ENCODE results near the gene SRGAP1.

SRGAP1 gene

DNA sequence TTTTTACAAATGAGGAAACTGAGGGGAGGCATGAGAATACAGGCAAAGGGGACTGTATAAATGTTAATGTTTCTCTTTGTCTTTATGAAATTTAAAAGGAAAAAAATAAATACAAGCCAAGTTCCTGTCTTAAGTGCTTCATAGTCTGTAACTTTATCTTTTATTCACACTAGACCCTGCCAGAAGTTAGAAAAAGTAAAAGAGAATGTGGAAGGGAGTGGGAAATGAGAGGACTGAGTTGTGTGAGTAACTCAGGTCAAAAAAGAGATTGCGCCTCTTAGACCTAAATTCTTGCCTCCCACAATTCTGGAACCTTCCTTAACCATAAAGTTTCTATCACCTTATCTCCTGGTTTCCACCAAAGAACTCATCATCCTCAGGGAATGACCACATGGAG is 236.5 kb downstream of the SRGAP1 start:
- Histone ChIP-seq H3K79me2 (ENCODE audit: insufficient read depth, low read length) (no peaks in the 10 kb centered on the region), H3K9me3 (ENCODE audit: insufficient read depth, low read length, severe bottlenecking) (no peaks in the 10 kb centered on the region), H3K27me3 (ENCODE audit: insufficient read depth, low read length, poor library complexity) (no peaks in the 10 kb centered on the region), H3K4me1 (ENCODE audit: insufficient read depth, low read length) (no peaks in the 10 kb centered on the region), H3K9ac (ENCODE audit: low read depth, low read length) (no peak overlapping the region), H4K20me1 (ENCODE audit: insufficient read depth, low read length) (no peaks in the 10 kb centered on the region), H3K36me3 (ENCODE audit: insufficient read depth, low read length) (no peaks in the 10 kb centered on the region), H3K4me3 (ENCODE audit: low read depth in 1 of 2, low read length in 2 of 2) (no peak overlapping the region), H2AFZ (ENCODE audit: low read depth, low read length) (no peak overlapping the region), H3K27ac (ENCODE audit: low read length) (no peak overlapping the region), H3K4me2 (ENCODE audit: insufficient read depth, low read length) (no peak overlapping the region)
- ATAC-seq (ENCODE audit: insufficient read depth, low read depth) (no peak), DNase-seq (no peak)
- TF ChIP-seq EZH2 (IDR thresholded peaks at IDR 0.05; ENCODE audit: borderline replicate concordance, low read depth, low read length, severe bottlenecking) = no peak
- TF ChIP-seq, protein P1, sequence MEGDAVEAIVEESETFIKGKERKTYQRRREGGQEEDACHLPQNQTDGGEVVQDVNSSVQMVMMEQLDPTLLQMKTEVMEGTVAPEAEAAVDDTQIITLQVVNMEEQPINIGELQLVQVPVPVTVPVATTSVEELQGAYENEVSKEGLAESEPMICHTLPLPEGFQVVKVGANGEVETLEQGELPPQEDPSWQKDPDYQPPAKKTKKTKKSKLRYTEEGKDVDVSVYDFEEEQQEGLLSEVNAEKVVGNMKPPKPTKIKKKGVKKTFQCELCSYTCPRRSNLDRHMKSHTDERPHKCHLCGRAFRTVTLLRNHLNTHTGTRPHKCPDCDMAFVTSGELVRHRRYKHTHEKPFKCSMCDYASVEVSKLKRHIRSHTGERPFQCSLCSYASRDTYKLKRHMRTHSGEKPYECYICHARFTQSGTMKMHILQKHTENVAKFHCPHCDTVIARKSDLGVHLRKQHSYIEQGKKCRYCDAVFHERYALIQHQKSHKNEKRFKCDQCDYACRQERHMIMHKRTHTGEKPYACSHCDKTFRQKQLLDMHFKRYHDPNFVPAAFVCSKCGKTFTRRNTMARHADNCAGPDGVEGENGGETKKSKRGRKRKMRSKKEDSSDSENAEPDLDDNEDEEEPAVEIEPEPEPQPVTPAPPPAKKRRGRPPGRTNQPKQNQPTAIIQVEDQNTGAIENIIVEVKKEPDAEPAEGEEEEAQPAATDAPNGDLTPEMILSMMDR (IDR thresholded peaks at IDR 0.05; ENCODE audit: borderline replicate concordance, extremely low read depth, low read length, poor library complexity, severe bottlenecking) = no peak

- no peak for DNase-seq
- no peak overlapping the region for H2AFZ ChIP-seq (ENCODE audit: low read depth, low read length)
- no peaks in the 10 kb centered on the region for H3K9me3 ChIP-seq (ENCODE audit: insufficient read depth, low read length, severe bottlenecking)
- no peak overlapping the region for H3K9ac ChIP-seq (ENCODE audit: low read depth, low read length)
- H3K79me2 ChIP-seq (ENCODE audit: insufficient read depth, low read length) = no peaks in the 10 kb centered on the region
- H4K20me1 ChIP-seq (ENCODE audit: insufficient read depth, low read length) = no peaks in the 10 kb centered on the region
- H3K27ac ChIP-seq (ENCODE audit: low read length) = no peak overlapping the region
- H3K4me2 ChIP-seq (ENCODE audit: insufficient read depth, low read length) = no peak overlapping the region
- H3K4me3 ChIP-seq (ENCODE audit: low read depth in 1 of 2, low read length in 2 of 2) = no peak overlapping the region
- TF ChIP-seq EZH2 (IDR thresholded peaks at IDR 0.05; ENCODE audit: borderline replicate concordance, low read depth, low read length, severe bottlenecking) = no peak
- TF ChIP-seq, protein P1 (IDR thresholded peaks at IDR 0.05; ENCODE audit: borderline replicate concordance, extremely low read depth, low read length, poor library complexity, severe bottlenecking) = no peak
- no peaks in the 10 kb centered on the region for H3K27me3 ChIP-seq (ENCODE audit: insufficient read depth, low read length, poor library complexity)
- ATAC-seq (ENCODE audit: insufficient read depth, low read depth) = no peak
- no peaks in the 10 kb centered on the region for H3K36me3 ChIP-seq (ENCODE audit: insufficient read depth, low read length)
- no peaks in the 10 kb centered on the region for H3K4me1 ChIP-seq (ENCODE audit: insufficient read depth, low read length)
These were observed 237.6 kb downstream of the SRGAP1 start for GRCh38 chr12:64082116-64082515.

DNA sequence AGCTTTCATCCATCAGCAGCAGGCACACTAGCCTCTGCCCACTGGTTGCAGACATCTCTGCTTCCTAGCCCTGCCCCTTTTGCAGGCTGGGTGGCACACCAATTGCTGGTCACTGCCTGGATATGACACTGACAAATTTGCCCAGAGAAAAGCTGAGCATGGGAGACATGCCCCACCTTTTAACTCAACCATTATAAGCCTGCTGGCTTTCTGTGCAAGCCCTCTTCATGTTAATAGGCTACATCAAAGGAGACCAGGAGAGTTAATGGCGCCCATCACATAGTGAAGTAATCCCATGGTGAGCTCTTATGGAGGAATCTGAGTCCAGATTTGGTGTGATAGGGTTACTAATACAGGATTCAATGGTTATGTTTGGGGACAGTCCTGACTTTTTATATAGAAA is 238.4 kb downstream of the SRGAP1 start:
- Histone ChIP-seq H4K20me1 (ENCODE audit: insufficient read depth, low read length) (no peaks in the 10 kb centered on the region), H3K9ac (ENCODE audit: low read depth, low read length) (no peak overlapping the region), H3K27ac (ENCODE audit: low read length) (no peak overlapping the region), H3K4me1 (ENCODE audit: insufficient read depth, low read length) (no peaks in the 10 kb centered on the region), H2AFZ (ENCODE audit: low read depth, low read length) (no peak overlapping the region), H3K79me2 (ENCODE audit: insufficient read depth, low read length) (no peaks in the 10 kb centered on the region), H3K36me3 (ENCODE audit: insufficient read depth, low read length) (no peaks in the 10 kb centered on the region), H3K27me3 (ENCODE audit: insufficient read depth, low read length, poor library complexity) (no peaks in the 10 kb centered on the region), H3K9me3 (ENCODE audit: insufficient read depth, low read length, severe bottlenecking) (no peaks in the 10 kb centered on the region), H3K4me3 (ENCODE audit: low read depth in 1 of 2, low read length in 2 of 2) (no peak overlapping the region), H3K4me2 (ENCODE audit: insufficient read depth, low read length) (no peak overlapping the region)
- DNase-seq (no peak), ATAC-seq (ENCODE audit: insufficient read depth, low read depth) (no peak)
- TF ChIP-seq, protein P1 (IDR thresholded peaks at IDR 0.05; ENCODE audit: borderline replicate concordance, extremely low read depth, low read length, poor library complexity, severe bottlenecking) = no peak
- no peak for TF ChIP-seq EZH2 (IDR thresholded peaks at IDR 0.05; ENCODE audit: borderline replicate concordance, low read depth, low read length, severe bottlenecking)

Measured in DND-41 (cell line).